ENCODE measurements around the gene EGFR. TPM values are rescaled to one million over a fixed set of nuclear protein-coding genes. Genes with fewer than 3 reads are reported as not detected.

The EGFR gene
- total RNA-seq, 2 donors from 2014 or later, result 42.5 to 44.2 TPM

GRCh38 chr7:55178292-55178862, 159.6 kb downstream of the EGFR start:
- no peaks in the 10 kb centered on the region for H3K27me3 ChIP-seq
- TF ChIP-seq CTCF (IDR thresholded peaks at IDR 0.05) (no peak), POLR2A (IDR thresholded peaks at IDR 0.05) (no peak)
- intact Hi-C loops (cut with DNase I), result no loop called here
- peak overlapping the region in 1 of 4 donors; percentile 53 for H3K27ac ChIP-seq
- no peak for DNase-seq
- ATAC-seq, result no peak
- no peak overlapping the region for H3K4me3 ChIP-seq
- H3K9me3 ChIP-seq, result no peaks in the 10 kb centered on the region
- peaks cover 0 to 14% of the 10 kb centered on the region in 2 donors for H3K36me3 ChIP-seq (replicated peaks in 1 of 2; ENCODE audit: insufficient read depth in 1 of 2, low read depth in 2 of 2)
- WGBS, 2 donors, result 90 to 92% methylated on average over 8 of the region's 8 CpGs
- no peaks in the 10 kb centered on the region for H3K4me1 ChIP-seq

GRCh38 chr7:55178863-55179773, 160.3 kb downstream of the EGFR start:
- ATAC-seq (no peak), DNase-seq (no peak)
- intact Hi-C loops (cut with DNase I), result no loop called here
- H3K36me3 ChIP-seq (replicated peaks in 1 of 2; ENCODE audit: insufficient read depth in 1 of 2, low read depth in 2 of 2), result peaks cover 0 to 13% of the 10 kb centered on the region in 2 donors
- no peak overlapping the region for H3K4me3 ChIP-seq
- no peak overlapping the region for H3K27ac ChIP-seq
- 77 to 84% methylated on average over 18 of the region's 18 CpGs for WGBS, 2 donors
- H3K27me3 ChIP-seq, result no peaks in the 10 kb centered on the region
- no peaks in the 10 kb centered on the region for H3K4me1 ChIP-seq
- no peaks in the 10 kb centered on the region for H3K9me3 ChIP-seq
- TF ChIP-seq CTCF (IDR thresholded peaks at IDR 0.05) (no peak), POLR2A (IDR thresholded peaks at IDR 0.05) (no peak)

GRCh38 chr7:55179931-55180682, 161.3 kb downstream of the EGFR start:
- intact Hi-C loops (cut with DNase I), result no loop called here
- no peaks in the 10 kb centered on the region for H3K9me3 ChIP-seq
- WGBS, 2 donors, result 76 to 89% methylated on average over 5 of the region's 5 CpGs
- H3K36me3 ChIP-seq (replicated peaks in 1 of 2; ENCODE audit: insufficient read depth in 1 of 2, low read depth in 2 of 2), result peaks cover 0 to 5% of the 10 kb centered on the region in 2 donors
- ATAC-seq, result no peak
- no peak overlapping the region for H3K4me3 ChIP-seq
- H3K27ac ChIP-seq, result no peak overlapping the region
- TF ChIP-seq CTCF (IDR thresholded peaks at IDR 0.05), result no peak
- TF ChIP-seq POLR2A (IDR thresholded peaks at IDR 0.05), result no peak
- H3K4me1 ChIP-seq, result no peaks in the 10 kb centered on the region
- no peaks in the 10 kb centered on the region for H3K27me3 ChIP-seq
- no peak for DNase-seq

GRCh38 chr7:55180963-55181542, 162.2 kb downstream of the EGFR start:
- H3K36me3 ChIP-seq (replicated peaks in 1 of 2; ENCODE audit: insufficient read depth in 1 of 2, low read depth in 2 of 2), result peaks cover 0 to 11% of the 10 kb centered on the region in 2 donors
- 58 to 69% methylated on average over 19 of the region's 19 CpGs for whole genome bisulfite sequencing, 2 donors

More at GRCh38 chr7:55180963-55181542, 162.2 kb downstream of the EGFR start:
- Histone ChIP-seq H3K9me3 (no peaks in the 10 kb centered on the region), H3K27ac (no peak overlapping the region), H3K4me3 (no peak overlapping the region), H3K4me1 (no peaks in the 10 kb centered on the region), H3K27me3 (no peaks in the 10 kb centered on the region)
- peak in 2 of 4 donors; percentile 32 to 35 for DNase-seq
- TF ChIP-seq CTCF (IDR thresholded peaks at IDR 0.05) (peak in 2 of 7 experiments; percentile 26 to 34), POLR2A (IDR thresholded peaks at IDR 0.05) (no peak)
- ATAC-seq, result no peak
- intact Hi-C loops (cut with DNase I), result no loop called here
